ENCODE measurements around the gene A1BG.
"Not testable (repeated sequence)": the region's sequence is repeated elsewhere in the genome, so short reads cannot be mapped to it uniquely, and the experiment has no call there.

A1BG gene

DNA sequence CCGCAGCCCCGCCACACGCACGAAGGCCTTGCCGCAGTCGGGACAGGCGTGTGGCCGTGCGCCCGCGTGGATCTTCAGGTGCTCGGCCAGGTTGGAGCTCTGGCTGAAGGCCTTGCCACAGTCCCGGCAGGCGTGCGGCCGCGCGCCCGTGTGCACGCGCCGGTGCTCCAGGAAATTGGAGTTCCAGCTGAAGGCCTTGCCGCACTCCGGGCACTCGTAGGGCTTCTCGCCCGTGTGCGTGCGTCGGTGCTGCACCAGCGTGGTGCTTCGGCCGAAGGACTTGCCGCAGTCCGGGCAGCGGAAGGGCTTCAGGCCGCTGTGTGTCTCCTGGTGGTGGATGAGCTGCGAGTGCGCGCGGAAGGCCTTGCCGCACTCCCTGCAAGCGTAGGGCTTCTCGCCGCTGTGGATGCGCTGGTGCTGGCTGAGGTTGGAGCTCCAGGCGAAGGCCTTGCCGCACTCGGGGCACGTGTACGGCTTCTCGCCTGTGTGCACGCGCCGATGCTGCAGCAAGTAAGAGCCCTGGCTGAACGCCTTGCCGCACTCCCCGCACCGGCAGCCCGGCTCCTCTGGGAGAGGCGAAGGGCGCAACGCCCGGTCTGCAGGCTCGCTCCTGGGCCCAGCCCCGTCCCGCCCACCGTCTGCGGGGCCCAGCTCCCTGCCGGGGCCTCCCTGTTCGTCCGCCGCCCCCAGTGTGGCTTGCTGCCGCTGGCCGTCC is 3.6 kb upstream of the A1BG start:
- DNase-seq: no peak

DNA sequence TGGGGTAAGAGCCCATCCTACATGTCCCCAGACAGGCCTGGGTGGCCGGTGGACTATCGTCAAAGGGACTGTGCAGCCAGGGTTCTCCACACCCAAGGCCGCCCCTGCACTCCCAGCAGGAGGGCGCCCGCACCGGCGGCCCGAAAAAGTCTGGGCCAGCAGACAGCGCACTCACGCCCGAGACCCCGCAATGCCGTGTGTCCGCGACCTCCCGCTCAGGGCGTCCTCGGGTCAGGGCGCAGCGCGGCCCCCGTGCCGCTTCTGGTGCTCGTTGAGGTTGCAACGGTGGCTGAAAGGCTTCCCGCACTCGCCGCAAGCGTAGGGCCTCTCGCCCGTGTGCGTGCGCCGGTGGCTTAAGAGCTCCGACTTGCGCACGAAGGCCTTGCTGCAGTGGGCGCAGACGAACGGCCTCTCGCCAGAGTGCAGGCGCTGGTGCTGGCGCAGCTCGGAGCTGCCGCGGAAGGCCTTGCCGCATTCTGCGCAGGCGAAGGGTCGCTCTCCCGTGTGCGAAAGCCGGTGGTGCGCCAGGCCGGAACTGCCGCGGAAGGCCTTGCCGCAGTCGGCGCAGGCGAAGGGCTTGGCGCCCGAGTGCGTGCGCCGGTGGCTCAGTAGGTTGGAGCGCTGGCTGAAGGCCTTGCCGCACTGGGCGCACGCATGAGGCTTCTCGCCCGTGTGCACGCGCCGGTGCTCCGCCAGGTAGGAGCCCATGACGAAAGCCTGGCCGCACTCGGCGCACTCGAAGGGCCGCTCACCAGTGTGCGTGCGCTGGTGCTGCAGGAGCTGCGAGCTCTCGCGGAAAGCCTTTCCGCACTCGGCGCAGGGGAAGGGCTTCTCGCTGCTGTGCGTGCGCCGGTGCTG is 2.8 kb upstream of the A1BG start:
- no peak for DNase-seq

DNA sequence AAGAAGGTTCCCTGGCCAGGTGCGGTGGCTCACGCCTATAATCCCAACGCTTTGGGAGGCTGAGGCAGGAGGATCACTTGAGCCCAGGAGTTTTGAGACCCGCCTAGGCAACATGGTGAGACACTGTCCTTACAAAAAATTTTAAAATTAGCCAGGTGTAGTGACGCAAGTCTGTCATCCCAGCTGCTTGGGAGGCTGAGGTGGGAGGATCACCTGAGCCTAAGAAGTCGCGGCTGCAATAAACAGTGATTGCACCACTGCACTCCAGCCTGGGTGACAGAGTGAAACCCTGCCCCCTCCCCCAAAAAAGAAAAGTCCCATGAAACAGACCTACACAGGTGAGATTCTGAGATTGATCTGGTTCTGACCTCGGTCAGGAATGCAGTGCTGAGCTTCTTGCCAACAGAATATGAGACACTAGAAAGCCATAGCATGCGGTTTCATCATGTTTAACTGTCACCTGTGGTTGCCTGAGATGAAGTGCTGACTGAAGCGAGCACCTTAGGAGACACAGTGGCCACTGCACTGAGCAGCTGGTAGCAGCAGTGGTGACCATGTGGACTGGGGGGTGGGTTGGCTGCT is 2.0 kb upstream of the A1BG start:
- DNase-seq: no peak

DNA sequence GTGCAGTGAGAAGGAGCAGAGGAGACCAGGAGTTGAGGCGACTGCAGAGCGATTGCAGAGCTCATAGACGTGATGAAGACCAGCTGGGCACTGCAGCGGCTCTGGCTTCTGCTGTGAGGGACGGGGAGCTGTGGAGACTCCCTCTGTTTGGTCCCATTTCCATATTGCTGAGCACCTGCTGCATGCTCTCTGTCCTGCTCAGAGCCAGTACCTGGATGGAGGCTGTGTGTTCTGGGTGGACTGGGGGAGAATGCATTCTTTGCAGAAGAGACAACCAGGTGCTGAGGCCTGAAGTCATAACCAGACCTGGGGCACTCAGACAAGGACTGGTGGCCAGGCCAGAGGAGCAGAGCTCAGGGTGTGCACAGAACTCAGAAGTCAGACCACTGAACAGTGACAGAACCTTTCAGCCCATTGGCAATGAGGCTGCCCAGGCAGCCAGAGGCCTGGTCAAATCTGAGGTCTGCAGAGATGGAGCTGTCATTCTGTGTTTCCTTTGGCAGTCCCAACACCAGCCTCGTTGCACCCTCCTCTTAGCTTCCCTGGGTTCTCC is 1.3 kb upstream of the A1BG start:
- DNase-seq: no peak

DNA sequence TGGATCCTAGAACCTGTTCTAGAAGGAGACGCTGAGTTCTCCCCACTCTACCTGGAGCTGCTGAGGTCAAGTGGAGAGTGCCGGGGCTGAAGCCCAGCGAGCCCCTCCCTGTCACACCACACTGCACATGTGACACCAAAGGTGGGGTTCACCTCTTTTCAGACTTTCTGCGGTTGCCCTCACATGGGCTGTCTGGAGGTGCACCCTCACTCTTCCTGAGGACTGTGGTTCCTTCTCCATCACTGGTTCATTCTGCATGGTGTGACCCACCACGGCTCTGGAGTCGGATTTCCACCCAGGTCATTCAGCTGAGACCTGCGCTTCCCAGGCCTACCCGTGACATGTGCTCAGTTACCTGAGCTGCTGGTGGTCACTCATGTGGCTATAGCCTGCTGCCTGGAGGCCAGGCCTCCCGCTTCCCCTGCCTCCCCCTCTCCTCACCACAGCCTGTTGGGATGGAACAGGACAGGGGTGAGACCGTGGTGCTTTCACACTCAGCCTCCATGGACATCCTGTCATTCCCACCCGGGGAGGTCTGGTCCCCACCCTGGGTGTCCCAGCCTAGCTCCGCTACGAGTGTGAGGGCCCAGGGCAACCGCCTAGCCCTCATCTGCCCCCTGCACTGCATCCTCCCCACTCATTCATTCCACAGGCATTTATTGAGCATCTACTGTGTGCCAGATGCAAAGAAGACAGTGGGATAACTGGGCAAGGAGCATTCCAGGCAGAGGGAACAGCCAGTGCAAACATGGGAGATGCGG is 605 bp upstream of the A1BG start:
- no peak for DNase-seq

DNA sequence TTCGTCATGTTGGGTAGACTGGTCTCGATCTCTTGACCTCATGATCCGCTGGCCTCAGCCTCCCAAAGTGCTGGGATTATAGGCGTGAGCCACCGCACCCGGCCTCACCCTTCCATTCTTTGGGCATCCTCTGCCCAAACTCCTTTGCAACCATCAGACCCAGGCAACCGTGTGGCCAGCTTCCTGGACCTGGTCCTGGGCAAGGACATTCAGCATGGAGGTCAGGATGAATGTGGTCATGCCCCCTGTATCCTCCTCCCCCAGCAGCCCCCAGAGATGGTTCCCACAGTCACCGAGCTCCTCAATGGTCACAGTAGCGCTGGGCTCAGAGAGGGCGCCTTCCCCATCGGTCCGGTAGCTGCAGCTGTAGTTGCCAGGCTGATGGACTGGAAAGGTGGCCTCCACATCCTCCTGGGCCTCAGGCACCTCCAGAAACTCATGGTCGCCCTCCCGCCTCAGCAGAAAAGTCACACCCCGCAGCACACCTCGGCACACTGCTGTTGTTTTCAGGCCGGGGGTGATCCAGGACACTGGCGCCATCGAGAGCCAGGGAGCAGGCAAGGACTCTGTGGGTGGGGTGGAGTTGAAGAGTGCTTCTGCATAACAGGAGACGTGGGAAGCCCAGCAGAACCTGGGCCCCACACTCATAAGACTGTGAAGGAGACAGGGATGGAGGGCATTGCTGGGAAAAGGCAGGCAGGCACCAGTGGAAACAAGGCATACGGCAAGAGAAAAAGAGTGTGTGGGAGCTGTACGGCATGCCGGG is 1.1 kb downstream of the A1BG start:
- no peak for DNase-seq

DNA sequence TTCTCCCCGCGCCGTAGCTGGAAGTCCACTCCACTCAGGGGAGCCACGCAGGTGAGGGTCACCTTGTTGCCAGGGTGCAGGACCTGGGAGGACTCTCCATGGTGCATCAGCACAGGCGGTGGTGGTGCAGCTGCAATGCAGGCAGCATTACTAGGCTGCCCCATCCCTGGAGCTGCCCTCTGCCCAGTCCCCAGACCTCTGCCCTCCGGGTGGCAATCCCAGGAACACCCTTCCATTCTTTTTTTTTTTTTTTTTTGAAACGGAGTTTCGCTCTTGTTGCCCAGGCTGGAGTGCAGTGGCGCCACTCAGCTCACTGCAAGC is 1.8 kb downstream of the A1BG start:
- DNase-seq: no peak

DNA sequence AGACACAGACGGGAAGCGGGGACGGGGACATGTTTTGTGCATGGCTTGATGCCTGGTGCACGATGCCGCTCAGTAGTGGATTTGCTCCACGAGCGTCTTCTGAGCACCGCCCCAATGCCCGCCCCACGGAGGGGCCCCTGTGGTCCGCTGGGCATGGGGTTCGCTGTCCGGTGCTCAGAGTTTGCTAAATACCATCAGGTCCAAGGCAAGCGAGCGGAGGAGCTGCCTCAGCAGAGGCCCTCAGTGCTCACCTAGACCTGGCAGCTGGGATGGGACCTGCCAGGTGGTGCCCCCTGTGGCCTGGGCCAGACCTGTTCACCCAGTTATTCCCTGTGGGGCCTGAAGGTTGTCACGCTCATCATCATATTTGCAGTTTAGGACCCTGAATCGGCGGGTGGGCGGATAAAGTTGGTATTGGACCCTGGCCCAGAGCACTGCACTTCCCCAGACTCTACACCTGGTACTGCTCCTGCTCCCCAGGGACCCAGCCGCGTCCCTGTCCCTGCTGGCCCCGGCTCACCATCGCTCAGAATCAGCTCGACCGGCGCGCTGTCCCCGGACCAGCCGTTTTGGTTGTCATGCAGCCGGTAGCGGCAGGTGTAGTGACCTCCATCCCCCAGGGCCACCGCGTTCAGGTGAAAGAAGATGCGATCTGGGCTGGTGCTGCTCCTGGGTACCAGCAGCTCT is 2.3 kb downstream of the A1BG start:
- DNase-seq: no peak

DNA sequence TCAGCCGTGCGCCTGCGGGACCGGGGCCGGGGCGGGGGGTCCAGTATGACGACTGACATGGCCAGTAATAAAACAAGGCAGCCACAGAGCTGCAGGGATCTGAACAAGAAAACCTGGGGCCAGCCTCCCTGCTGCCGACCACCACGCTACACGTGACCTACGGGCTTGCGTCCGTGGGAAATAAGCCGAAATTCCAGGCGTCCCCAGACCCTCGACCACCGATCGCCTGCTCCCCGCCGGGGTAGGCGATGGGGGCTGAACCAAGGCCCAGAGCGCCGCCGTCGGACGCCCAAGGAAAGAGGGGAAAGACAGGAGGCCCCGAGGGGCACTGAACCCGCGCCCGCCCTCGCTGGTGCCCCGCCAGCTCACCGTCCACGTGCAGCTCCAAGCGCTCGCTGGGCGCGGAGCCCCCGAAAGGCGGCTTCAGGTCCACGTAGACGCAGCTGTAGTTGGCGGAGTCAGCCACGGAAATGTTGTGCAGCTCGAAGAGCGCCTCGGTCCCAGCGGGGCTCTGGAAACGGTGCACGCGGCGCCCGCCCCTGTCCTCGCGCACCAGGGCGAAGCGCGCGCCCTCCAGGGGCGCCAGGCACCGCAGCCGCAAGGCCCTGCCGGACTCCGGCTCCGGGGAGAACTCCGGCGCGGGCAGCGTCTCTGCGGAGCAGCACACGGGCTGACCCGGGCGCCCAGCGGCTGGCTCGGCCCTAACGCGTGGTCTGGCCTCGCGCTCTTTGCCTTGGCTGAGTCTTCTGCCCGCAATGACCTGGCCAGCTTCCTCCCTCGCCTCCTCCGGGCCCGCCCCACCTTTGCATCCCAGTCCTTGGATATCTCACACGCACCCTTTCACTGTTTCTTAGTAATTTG is 3.1 kb downstream of the A1BG start:
- no peak for DNase-seq

DNA sequence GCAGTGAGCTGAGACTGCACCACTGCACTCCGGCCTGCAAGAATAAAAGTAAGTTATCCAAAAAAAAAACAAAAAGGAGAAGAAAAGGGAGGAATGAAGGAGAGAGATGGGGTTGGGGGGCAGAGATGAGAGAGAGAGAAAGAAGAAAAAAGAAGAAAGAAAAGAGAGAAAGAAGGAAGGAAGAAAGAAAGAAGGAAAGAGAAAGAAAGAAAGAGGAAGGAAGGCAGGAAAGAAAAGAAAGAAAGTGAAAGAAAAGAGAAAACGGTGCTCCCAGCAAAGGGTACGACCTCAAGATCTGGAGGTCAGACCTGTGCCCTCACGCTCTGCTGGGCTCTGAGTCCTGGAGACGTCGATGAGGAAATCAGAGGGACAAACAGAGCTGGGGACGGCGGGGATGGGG is 3.7 kb downstream of the A1BG start:
- DNase-seq: no peak

DNA sequence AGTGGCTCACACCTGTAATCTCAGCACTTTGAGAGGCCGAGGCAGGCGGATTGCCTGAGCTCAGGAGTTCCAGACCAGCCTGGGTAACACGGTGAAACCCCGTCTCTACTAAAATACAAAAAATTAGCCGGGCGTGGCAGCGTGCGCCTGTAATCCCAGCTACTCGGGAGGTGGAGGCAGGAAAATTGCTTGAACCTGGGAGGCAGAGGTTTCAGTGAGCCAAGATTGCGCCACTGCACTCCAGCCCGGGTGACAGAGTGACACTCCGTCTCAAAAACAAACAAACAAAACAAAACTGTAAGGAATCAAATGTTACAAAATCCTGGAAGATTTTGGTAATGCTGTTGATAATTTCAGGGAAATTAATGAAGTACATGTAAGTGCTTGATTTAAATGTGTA is 5.2 kb downstream of the A1BG start:
- DNase-seq: not testable (repeated sequence)

DNA sequence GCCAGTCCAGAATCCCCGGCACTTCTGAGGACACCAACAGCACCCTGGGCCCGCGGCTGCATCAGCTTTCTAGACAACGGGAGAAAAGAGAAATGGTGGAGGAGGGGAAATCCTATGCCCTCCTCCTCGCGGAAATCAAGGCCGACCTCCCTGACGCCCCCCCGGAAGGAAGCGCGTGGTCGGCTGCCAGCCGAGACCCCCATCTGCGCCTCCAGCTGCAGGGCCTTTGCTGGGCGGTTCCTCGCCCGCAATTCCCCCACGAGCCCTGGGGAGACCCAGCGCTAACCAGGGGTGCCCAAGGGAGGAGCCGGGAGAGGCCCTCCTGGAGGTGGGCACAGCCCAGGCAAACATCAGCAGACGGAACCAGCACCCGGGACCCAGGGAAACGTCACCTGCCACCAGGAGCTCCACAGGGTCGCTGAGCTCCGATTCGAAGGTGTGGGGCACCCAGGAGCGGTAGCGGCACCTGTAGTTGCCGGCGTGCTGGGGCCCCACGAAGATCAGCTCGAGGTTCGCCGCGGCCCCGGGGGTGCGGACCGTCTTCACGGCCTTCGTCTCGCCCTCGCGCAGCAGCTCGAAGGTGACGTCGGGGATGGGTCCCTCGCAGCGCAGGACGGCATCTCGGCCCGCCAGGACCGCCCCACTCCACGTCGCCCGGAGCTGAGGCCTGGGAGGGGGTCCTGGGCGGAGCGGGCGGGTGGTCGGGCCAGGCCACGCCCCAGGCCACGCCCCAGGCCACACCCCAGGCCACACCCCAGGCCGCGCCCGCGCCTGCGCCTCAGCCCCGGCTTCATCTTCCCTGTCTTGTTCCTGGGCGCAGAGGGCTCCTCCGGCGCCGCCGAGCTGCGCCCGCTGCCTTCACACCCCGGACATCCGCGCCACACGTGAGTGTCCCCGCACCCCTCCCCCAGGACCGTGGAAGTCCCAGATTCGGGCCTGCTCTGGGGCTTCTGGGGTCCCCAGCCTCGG is 6.0 kb downstream of the A1BG start:
- DNase-seq: no peak

DNA sequence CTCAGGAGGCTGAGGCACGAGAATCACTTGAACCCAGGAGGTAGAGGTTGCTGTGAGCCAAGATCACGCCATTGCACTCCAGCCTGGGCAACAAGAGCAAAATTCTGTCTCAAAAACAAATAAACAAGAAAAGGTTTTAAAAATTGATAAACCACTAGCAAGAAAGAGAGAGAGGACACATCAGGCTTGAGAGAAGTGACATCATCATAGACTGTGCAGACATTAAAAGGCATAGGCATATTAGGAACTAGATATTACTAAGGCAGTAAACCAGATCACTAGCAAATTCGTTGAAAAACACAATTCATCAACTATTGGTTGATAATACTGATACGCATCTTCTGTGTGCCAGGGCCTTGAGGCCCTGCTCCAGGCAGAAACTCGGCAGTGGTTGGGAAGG is 7.7 kb downstream of the A1BG start:
- DNase-seq: no peak

DNA sequence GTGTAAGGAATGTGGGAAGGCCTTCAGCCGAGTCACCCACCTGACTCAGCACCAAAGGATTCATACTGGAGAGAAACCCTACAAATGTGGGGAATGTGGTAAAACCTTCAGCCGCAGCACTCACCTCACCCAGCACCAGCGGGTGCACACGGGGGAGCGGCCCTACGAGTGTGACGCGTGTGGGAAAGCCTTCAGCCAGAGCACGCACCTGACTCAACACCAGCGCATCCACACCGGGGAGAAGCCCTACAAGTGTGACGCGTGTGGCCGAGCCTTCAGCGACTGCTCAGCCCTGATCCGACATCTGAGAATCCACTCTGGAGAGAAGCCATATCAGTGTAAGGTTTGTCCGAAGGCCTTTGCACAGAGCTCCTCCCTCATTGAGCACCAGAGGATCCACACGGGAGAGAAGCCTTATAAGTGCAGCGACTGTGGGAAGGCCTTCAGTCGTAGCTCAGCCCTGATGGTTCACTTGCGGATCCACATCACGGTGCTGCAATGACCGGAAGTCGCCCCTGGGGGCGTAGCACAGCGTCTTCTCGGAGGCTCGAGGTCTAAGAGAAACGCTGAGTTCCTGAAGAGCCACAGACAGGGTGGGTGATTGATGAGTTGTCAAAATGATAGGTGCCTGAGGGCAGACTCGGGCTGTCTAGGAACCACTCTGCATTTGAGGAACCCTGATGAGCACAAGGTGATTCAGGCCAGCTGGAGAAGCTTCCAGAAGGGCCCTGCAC is 14.3 kb downstream of the A1BG start:
- DNase-seq: no peak

DNA sequence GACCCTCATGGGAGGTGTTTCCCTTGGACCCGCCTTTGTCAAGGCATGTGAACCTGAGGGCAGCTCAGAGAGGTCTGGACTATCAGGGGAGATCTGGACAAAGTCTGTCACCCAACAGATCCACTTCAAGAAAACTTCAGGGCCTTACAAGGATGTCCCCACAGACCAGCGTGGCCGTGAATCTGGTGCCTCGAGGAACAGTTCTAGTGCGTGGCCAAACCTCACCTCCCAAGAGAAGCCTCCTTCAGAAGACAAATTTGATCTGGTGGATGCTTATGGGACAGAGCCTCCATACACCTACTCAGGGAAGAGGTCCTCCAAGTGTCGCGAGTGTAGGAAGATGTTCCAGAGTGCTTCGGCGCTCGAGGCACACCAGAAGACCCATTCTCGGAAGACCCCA is 15.0 kb downstream of the A1BG start:
- no peak for DNase-seq

DNA sequence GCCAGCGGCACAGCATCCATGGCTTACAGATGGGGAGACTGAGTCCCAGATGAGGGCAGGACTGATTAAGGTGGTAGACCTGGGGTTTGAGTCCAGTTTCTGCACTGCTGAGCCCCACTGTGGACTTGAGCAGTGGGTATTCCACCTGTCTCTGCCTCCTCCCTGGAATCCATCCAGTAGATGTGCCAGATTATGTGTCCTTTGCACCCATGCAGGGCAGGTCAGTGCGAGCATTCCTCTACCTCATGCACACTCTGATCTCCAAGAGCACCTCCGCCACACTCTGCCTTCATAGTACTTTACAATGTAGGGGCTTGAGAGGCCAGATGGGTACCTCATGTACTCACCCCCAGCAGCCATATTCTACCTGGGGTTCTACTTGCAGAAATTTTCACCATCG is 16.5 kb downstream of the A1BG start:
- no peak for DNase-seq

DNA sequence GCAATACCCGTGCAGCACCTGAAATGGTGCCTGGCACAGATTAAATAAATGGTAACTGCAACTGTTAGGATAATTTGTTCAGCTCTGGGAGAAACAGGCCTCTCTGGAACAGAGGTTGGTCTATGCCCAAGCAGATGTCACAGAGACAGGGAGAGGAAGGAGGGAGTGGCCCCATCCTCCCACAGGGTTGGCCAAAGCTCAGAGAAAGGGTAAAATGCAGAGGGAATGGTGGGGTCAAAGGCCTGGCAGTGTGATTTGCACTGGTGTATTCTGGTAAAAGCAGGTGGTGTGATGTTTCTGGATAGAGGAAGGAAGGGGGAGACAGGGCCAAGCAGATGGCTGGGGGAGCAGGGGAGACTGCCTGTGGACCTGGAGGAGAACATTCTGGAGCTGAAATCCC is 17.1 kb downstream of the A1BG start:
- DNase-seq: no peak

DNA sequence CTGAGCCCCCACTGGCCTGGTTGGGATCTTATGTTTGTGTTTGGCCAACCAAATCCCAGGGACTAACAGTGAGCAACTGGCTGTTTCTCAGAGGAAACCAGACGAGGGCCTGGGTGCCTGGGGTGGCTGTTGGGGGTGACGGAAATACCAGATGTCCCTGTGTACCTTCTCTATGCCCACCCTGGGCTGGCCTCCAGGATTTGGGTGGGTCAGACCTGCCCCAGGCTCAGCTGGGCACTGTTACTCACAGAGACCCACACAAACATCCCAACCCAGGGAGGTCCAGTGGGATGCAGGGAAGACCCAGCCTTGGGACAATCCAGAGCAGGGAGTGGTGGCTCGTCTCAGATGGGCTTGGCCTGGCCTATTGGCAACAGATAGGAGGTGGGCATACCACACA is 17.7 kb downstream of the A1BG start:
- DNase-seq: no peak

DNA sequence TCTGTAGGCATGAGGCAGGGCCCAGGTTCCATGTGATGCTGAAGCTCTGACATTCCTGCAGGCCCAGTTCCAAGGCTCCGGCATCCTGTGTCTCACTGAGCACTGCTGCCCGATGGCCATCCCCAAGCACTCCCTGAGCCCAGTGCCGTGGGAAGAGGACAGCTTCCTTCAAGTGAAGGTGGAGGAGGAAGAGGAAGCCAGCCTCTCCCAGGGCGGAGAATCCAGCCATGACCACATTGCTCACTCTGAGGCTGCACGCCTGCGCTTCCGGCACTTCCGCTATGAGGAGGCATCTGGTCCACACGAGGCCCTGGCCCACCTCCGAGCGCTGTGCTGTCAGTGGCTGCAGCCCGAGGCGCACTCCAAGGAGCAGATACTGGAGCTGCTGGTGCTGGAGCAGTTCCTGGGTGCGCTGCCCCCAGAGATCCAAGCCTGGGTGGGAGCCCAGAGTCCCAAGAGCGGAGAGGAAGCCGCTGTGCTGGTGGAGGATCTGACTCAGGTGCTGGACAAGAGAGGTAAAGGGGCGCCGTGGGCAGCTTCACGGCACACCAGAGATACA is 18.5 kb downstream of the A1BG start:
- no peak for DNase-seq
